HG02798 (cell line): ENCODE data around the gene ATP1A3.
"Not testable (repeated sequence)": the region's sequence is repeated elsewhere in the genome, so short reads cannot be mapped to it uniquely, and the experiment has no call there.

ENCODE experiments used
- ATAC-seq: cut with Tn5 transposase; IDR thresholded peaks from one replicate; pipeline ENCODE4 v1.9.1; 2021; ENCODE audit warnings: mild to moderate bottlenecking; ENCODE audit not compliant: unreplicated experiment, poor library complexity

Gene ATP1A3

DNA sequence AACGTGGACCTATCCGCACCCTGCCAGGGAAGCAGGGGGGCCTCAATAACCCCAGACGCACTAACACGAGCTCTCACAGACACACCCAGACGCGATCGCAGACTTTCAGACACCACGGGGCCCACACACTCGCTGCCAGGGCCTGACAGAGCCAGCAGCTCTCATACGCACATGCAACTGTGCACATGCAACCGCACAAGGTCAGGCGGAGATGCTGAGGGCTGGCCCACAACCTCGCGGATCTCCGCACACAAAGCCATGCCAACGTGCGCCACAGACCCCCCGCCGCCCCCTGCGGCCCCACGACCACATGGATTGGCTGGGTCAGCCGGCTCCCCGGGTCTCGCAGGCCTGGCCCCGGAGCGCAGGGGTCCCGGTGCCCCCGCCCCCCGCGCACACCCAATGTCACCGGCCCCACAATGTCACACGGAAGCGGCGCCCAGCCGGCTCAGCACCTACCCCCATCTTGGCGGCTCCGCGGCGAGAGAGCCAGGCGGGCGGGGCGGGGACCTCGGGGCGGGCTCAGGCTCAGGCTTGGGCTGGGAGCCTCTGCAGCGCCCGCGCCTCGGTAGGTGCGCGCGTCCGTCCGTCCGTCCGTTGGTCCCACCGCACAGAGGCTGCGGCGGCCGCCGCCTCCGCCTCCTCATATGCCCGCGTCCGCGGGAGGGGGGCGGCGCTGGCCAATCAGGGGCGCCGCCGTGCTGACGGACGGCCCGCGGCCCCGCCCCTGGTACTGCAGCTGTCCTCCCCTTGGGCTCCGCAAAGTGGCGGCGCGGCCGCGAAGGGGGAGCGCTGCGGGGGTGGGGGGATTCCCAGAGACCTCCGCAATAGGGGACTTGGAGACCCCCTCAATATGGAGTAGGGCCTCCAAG lies at the start of gene ATP1A3:
ATP1A3 (minus strand) TSS at position 619 of the 872 bp plus-strand sequence; CDS start at position 465, 154 bp downstream.
- ATAC-seq = peak; percentile 64

- no peak for ATAC-seq
These were observed 48.6 kb upstream of the ATP1A3 start for GRCh38 chr19:42042455-42043170.

- not testable (repeated sequence) for ATAC-seq
These were observed 46.5 kb upstream of the ATP1A3 start for GRCh38 chr19:42040491-42040890.

GRCh38 chr19:42040031-42040430 lies 46.0 kb upstream of the ATP1A3 start:
- no peak for ATAC-seq

DNA sequence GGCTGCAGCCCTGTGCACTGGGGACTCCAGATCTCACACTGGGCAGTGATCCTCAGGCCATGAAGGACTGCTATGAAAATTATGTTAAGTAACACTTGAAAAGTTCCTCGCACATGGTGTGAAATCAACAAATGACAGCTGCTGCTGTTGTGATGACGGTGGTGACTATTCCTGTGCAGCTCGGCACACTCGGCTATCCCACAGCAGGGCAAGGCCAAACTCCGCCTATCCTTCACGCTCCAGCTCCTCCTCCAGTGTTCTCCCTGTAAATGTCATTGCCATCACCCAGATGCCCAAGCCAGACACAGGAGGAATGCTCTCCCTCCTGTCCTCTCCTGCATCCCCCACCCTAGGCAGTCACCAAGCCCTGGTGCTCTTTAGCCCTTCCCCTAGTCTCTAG lies 44.6 kb upstream of the ATP1A3 start:
- no peak for ATAC-seq

- ATAC-seq = no peak
These were observed 43.6 kb upstream of the ATP1A3 start for GRCh38 chr19:42037649-42038048.

GRCh38 chr19:42034640-42035391 lies 40.8 kb upstream of the ATP1A3 start:
- peak; percentile 45 for ATAC-seq

GRCh38 chr19:42033413-42033812 lies 39.4 kb upstream of the ATP1A3 start:
- ATAC-seq = no peak

DNA sequence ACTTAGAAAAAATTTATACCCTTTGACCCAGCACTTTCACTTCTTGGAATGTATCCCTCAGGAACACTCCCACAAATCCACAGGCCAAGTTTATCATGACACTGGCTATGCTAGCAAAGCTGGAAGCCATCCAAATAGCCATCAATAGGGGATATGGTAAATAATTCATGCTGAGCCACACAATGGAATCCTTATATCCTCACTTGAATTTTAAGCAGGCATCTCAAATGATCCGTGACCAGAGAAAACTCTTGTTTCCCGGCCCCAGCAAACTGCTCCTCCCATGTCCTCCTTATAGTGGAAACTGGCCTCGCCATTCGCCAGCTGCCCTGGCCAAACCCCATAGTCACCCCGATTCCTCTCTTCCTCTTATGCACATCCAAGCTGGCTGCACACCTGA lies 38.4 kb upstream of the ATP1A3 start:
- ATAC-seq = no peak

GRCh38 chr19:42030645-42031440 lies 36.8 kb upstream of the ATP1A3 start:
- ATAC-seq = no peak

DNA sequence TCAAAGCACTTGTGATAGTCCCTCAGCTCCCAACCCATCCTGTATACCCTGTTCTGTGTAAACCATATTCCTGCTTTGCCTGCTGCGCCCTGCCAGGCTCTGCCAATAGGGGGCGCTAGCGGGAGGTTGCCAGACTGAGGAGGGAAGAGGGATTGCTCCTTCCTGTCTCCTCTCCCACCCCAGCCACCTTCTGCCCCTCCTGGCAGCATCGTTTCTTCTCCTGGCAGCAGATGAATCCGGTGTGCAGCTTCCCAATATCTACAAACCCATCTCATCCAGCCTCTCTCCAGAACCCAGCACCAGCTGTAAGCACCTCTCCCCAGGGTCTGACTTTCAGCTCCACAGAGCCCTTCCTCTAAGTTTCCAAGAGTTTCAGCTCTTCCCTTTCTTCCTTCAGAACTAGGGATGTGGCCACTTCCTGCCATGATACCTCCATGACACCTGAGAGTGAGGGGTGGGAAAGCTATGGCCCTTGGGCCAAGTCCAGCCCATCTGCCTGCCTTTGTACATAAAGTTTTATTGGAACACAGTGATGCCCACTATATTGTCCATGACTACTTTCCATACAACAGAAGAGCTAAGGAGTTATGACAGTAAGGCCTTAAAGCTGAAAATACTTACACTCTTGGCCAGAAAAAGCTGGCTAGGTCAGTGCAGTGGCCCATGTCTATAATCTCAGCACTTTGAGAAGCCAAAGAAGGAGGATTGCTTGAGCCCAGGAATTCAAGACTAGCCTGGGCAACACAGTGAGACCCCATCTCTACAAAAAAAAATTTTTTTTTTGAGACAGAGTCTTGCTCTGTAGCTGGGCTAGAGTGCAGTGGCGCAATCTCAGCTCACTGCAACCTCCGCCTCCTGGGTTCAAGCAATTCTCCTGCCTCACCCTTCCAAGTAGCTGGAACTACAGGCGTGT lies 34.5 kb upstream of the ATP1A3 start:
- no peak for ATAC-seq

DNA sequence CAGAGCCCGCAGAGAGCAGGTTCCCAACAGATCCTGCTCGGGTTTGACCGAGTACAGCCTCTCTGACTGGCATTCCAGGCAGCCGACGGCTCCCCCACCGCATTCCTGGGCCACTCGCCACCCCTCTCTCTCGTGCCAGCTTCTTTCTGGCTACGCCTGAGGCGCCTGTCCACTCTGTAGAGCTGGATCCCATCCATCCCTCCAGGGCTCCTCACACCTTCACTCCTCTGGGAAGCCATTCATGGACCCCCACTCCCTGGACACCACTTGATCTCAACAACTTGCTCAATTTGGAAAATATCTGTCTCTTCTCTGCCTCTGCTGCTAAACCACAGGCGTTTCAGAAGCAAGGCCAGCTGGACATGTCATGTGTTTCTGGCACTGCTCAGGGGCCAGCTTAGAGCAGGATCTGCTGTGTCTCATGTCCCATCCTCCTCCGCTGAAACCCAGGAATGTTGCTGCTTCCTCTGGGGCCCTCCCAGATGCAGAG lies 30.6 kb upstream of the ATP1A3 start:
- ATAC-seq = no peak

- no peak for ATAC-seq
These were observed 29.9 kb upstream of the ATP1A3 start for GRCh38 chr19:42023943-42024260.

GRCh38 chr19:42023121-42023942 lies 29.3 kb upstream of the ATP1A3 start:
- no peak for ATAC-seq

- ATAC-seq = no peak
These were observed 28.6 kb upstream of the ATP1A3 start for GRCh38 chr19:42022616-42023015.

- no peak for ATAC-seq
These were observed 27.2 kb upstream of the ATP1A3 start for GRCh38 chr19:42021185-42021584.

DNA sequence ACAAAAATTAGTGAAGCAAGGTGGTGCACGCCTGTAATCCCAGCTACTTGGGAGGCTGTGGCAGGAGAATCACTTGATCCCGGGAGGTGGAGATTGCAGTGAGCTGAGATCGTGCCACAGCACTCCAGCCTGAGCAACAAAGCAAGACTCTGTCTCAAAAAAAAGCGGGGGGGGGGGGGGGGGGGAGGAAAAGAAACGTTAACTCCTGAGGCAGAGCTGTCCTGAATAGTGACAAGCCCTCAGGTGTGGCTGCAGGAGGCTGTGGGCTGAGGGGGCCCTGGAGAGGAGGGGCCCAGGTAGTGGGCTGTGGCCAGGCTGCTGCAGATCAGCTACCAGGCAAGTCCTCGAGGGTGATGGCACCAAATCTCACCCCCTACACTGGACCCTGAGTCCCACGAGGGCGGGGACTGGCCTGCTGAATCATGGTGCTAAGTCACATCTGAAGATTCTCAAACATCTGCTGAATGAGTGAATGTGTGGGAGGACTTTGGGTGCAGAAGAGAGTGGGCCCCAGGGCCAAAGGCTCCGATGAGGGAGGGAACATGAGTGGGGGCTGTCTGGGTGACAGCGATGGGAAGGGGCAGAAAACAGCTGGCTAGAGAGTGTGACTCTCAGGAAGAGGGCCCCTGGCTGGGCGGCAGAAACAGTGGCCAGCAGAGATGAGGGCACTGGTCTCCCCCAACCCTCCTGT lies 24.6 kb upstream of the ATP1A3 start:
- ATAC-seq = no peak

GRCh38 chr19:42017040-42017439 lies 23.0 kb upstream of the ATP1A3 start:
- ATAC-seq = no peak
